ENCODE results near the gene CATSPER3.

The CATSPER3 gene

GRCh38 chr5:134967607-134968006 is at the start of gene CATSPER3:
TSS of gene CATSPER3 (plus strand) at chr5:134967907. CDS start at chr5:134967992, 85 bp downstream.
- DNase-seq: no peak

DNA sequence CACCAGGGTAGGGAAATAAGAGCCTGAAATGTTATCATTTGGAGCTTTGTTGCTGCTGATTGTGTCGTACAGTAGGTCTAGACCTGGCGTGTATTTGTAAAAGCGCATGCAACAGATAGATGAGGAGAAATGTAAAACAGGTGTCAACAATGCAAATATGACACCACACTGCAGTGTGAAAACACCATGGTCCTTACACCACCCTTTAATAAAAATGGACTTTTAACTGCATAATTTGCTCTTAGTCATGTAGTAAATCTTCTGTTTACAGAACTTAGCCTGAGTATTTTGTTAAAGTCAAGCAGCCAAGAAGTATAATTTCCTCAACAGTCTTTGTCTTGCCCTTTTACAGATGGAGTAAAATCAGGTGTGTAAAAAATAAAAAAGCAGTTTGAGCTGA is 48.8 kb upstream of the CATSPER3 start:
- DNase-seq: no peak

DNA sequence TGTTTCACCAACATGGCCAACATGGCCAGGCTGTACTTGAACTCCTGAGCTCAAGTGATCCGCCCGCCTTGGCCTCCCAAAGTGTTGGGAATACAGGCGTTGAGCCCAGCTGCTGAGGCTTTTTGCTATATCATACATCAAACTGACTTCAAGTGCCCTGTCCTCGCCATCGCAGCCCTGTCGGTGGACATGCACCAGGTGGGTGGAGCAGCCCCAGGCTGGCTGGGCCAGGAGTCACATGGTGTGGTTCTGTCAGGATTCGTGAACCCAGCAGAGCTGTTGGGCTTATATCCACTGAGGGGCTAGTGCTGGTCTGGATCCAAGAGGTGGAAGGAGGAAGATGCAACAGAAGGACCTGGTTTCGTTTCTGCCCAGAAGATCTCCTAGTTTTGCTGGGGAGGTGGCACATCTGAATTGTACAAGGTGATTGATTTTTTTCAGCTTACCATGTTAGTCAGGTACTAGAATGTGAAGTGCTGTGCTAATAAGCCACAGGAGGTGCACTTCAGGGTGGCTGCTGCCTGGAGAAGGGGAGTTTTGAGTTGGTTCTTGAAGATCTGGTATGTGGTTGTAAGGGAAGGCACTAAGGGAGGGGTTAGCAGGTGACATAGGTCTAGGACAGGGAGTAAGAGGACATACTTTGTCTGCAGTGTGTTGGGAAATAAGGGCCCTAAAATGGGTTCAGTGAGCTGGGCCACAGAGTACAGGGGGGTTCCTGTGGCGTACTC is 46.7 kb upstream of the CATSPER3 start:
- no peak for DNase-seq

DNA sequence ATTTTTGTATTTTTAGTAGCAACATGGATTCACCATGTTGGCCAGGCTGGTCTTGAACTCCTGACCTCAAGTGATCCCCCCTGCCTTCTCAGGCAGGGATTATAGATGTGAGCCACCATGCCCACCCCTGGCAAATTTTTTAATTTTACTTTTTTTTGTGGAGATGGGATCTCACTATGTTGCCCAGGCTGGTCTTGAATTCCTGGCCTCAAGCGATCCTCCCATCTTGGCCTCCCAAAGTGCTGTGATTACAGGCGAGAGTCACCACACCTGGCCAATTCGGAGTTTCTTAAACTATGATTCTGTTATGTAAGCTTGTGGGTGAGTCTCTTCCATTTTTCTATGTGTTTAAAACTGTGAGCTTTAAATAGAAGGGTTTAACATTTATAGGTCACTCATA is 35.2 kb upstream of the CATSPER3 start:
- no peak for DNase-seq

DNA sequence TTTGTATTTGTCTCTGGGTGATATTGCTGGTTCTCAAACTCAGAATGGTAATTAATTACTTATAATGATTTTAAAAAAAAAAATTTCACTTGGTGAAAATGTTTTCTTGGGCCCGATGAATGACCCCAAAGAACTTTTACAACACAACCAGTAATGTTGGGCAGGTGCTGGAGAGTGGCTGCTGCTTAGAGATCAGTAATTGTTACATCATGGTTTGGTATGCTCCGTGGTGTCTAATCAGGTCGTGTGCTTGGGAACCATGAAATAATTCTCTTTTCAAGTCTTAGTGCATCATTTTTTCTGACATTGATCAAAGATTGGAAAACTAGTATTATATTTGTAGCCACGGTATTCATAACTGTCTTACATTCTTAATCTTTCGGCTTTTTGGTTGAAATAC is 33.5 kb upstream of the CATSPER3 start:
- no peak for DNase-seq

DNA sequence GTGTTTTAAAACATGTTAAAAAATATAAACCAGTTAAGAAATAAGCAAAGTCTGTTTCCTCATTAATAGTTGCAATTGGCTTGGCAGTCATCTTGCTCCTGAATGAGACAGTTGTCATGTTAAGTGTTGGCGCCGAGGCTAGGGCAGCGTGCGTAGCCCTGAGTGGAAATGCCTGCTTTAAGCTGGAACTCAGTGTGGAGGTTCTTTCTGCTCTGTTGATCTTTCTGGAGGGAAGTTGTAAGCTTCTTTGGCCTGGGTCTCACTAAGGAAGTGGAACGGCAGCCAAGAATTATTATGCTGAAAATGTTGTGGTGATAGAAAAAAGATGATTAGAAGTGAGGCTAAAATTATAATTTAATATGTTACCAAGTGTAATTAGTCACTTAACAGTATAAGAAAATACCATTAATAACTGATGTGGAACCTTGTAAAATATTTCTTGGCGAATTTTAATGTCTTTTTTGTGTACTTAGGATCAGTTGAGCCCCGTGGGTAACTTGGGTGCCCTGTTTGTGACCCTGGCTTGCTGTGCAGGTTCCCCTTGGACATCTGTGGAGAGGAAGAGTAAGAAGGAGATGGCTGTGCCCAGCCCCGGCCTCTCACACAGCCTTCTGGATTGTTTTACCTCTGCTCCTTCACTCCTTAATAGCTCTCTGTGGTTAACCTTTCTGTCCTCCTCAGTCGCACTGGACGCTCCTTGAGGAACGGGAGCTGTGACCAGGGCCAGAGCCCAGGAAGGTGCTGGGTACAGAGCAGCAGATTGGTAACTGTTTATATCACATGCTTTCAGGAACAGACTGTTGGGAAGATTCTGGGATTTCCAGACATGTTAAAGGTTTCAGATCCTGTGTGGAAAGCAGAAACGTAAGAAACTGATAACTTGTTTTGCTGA is 31.8 kb upstream of the CATSPER3 start:
- DNase-seq: no peak

DNA sequence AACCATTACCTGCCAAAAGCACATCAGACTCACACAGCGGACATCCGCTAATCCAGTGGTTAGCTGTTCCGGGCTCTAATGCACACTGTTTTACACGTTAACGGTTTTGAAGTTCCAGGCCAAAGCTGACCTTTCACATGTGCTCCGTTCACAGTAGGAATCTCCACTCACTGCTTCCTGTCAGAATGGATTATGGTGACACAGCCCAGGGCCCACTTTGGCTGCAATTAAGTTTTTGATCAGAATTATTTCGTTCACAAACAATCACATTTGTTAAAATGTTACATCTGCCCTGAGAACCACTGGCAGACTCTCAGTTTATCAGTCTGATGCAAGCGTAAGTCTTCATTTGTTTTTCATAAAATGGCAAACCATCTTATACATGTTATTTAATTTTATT is 30.2 kb upstream of the CATSPER3 start:
- no peak for DNase-seq

- no peak for DNase-seq
Measured at GRCh38 chr5:134938030-134938429, 29.7 kb upstream of the CATSPER3 start.

DNA sequence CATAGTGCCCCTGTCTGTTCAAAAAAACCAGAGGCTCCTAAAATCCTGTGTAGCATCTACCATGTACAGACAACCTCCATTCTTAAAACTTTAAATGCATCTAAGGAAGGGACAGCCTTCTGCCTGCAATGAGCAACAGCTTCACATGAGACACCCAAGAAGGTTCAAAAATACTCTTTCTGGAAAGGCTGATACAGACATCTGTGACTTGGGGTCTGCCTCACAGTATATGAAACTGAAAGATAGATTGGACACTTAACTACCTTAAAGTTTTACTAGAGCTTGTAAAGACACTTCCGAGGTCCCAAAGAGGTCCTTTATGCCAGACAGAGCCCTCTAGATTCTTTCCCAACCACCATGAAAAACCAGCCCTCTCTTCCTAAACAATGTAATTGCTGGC is 28.2 kb upstream of the CATSPER3 start:
- no peak for DNase-seq

DNA sequence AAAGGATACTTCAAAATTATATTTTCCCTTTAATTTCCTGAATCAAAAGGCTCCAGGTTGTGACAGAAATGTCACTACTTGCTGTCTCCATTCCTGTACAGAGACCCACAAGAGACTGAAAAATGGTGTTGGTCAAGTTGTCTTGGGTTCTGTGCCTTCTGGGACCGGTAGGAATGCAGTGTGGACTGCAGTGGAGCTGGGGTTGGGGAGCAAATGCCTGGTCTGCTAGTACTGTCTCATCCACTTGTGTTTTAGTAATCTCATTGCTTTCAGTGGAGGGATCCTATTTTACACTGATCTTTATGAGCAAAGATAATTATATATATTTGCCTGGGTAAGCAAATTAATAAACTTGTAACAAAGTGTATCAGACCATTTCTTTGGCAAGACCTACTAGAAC is 24.2 kb upstream of the CATSPER3 start:
- no peak for DNase-seq

DNA sequence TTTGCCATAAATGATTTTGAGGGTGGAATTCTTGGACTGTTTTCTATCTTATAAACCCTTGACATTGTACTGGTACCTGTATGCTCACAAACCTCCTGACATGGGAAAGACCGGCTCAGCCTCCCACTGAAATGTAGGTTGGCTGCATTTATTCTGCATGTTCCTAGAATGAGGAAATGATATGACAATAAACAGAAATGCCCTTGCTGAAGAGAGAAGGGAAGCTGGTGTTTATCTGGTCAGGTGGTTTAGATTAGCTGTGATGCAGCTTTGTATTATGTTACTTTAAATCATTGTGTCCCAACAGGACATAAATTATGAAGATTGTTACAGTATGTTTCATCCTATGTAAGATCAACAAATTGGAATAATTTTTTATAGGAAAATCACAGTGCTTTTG is 23.1 kb upstream of the CATSPER3 start:
- DNase-seq: no peak

GRCh38 chr5:134945041-134945440 is 22.7 kb upstream of the CATSPER3 start:
- no peak for DNase-seq

DNA sequence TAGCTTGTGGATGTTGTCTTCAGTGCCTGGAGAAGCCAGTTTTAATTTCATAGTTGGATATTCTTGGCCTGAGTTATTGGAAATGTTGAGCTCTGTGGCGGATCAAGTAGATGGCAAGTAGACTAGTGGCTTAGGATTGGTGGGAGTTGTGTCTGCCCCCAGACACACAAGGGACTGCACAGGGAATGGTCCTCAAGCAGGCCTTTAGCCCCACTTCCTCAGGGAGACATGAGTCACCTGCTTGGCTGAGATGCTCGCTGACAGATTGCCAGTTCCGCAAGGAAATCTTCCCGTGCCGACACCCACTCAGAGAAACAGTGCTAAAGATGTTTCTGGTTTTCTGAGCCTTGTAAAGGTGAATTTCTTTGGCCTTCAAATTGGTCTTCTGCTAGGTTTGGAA is 18.8 kb upstream of the CATSPER3 start:
- no peak for DNase-seq

DNA sequence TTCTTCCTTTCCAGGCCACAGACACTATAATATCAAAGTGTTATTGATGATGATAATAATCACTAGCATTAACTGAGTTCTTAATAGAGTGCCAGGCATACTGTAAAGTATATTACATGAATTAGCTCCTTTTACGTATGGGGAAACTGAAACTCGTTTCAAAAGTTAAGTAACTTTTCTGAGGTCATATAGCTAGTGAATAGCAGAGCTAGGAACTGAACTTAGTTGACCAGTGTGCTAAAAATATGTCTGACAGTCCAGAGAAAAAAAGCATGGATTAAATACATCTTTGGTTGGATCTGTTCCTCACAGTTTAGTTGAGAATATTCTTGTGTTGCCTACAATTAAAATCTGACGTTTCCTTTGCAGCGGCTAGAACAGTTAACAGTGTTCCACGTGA is 18.4 kb upstream of the CATSPER3 start:
- no peak for DNase-seq

DNA sequence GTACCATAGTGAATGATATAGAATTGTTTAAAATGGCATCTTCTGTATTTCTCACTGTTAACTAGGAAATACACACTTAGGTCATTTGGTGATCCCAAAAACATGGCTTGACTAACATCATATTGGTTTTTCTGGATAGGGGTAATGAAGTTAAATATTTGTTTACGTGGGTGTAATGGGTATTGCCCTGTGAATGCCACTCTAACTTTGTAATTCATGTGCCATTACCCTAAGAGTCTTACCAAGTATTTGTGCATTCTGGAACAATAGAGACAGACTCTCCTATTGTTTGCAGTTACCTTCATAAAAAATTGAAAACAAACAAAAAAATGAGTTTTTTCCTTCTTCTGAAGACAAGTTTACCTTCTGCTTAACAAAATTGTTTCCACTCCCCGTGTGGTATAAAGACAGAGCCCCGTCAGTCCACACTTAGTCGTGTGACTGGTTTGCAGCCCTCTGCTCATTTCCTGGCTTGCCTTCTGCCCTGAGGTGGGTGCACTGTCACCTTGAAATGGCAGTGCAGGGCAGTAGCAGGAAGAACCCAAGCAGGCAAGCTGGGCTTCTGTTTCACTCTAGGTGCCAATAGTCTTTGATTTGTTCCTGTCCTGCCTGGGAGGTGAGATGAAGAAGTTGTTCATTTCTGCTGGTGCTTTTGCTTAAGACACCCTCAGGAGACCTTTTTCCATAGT is 9.6 kb upstream of the CATSPER3 start:
- no peak for DNase-seq

GRCh38 chr5:134958755-134959154 is 9.0 kb upstream of the CATSPER3 start:
- DNase-seq: no peak

DNA sequence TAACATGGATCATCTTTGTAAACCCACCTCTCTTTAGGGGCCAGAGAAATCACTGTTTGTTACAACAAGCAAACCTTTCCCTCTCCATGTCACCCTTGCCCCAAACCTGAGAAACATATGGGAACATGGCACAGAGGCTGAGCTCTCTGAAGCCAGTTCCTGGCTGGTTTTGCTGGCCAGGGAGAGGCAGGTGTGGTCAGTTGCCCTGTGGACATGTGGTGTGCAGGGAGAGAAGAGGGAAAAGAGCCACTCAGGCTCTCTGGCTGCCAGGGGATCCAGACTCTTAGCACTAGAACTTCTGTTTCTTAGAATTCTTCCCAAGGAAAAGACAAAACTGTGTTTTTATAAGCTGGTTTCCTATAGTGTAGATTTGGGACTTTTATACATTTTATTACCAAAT is 4.6 kb upstream of the CATSPER3 start:
- no peak for DNase-seq

DNA sequence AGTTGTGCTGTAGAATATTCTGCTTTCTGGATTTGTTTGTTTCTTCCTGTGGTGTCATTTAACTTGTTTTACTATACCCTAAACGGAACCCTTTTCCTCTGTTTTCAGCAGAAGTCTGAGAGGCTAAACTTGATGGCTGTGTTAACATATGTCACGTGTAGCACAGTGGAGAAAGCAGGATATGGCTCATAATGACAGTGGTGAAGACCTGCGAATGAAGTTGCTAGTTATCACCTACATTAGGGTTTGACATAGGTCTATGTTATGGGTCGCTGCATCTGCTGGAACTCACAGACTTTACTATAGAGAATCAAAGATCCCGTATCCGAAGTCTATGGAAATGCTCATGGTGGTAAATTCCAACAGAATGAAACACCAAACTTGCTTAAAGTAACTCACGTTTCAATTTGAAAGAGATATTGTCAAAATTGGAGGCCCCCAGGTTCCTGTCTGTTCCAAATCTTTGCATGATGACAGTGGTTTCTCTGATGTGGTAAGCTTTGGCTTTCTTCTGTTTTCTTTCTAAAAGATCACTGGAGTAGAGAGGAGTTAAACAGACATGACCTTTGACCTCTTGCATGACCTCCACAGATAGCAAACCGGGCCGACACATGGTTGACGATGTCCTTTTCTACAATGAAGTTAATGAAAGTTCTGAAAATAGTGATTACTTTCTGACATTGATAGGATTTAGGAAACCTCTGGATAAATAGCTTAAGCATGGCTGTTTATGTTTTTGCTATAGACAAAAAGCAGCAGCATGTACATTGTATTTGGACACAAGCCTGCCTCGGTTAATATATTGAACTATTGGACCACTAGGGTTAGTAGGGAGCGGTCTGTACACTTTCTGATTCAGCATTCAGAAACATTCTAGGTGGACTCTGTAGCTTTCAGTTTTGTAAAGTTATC is 3.1 kb upstream of the CATSPER3 start:
- no peak for DNase-seq

DNA sequence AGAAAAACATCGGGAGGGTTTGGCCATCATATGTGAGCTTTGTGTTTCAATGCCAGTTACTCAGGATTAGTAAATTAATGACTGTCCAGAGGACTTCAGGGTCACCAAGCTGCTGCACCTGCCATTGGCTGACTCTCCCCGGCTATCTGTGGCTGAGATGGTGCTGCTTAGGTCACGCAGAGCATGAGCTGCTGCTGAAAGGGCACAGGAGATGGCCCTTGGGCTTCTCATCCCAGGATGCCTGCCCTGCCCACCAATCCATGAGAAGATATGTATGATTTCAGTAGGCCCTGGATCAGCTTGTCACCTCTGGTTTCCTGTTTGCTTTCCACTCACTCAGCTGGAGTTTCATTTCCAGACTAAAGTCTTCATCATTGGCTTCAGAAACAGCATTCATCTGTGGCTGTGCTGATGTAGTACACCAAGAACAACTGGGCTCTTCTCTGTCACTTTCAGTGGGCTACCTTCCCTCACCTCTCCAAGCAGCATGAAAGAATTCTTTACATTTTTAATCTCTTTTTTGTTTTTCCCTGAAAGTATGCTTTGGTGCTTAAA is 2.4 kb upstream of the CATSPER3 start:
- DNase-seq: no peak

DNA sequence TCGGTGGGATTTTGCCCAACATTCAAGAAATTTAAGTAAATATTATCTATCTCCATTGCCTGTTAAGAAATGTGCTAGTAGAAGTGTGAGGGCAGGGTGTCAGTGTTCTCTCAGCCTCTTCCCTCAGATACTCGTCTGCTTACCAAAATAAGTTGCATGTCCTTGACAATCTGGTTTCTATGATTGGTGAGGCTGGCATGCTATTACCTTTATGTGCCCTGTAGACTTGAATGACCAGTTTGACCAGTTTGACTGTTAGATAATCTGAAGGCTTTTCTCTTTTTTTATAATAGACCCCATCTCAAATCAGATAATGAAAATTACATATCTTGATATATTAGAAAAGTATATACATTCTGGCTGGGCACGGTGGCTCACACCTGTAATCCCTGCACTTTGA is 348 bp downstream of the CATSPER3 start:
- no peak for DNase-seq

DNA sequence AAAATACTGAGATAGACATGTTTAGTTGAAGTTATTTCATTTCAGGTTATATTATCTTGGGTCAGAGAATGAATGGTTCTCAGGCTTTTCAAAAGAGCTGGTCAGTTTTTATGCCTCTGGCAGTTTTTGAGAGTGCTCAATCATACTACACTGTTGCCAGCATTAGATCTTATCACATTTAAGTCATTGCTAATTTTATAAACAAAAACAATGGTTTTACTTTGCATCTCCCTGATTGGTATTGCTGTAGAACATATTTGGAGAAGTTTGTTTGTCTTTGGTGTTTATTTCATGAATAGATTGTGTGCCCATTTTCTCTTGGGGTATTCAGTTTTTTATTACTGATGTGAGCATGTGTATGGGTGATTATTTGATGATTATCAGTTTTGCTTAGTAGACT is 1.5 kb downstream of the CATSPER3 start:
- no peak for DNase-seq

DNA sequence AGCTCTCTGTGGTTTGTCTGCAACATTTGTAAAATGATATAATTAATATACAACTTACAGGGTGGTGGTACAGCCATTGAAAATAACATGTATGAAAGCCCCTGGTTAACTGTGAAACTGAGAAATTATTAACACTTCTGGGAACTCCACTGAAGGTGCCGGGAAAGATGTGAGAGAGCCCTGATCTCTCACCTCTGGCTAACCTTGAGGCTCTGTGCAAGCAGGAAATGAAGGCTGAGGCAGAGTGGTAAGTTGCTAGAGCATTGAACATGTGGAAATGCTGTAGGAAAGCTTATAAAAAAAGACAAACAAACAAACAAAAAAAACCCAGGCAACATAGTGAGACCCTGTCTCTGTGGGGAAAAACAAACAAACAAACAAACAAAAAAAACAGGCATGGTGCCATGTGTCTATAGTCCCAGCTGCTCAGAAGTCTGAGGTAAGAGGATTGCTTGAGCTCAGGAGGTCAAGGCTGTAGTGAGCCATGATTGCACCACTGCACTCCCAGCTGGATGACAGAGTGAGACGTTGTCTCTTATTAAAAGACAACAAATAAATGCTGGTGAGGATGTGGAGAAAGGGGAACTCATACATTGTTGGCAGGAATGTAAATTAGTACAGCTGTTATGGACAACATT is 7.5 kb downstream of the CATSPER3 start:
- no peak for DNase-seq
